H9 (cell line): ENCODE results near the gene GLYR1. TPM values are rescaled to one million over a fixed set of nuclear protein-coding genes. Genes with fewer than 3 reads are reported as not detected.

Experiments
- DNase-seq: peaks from one replicate; pipeline ENCODE4 v3.0.0-alpha.2; 2017
- H2AFZ ChIP-seq: one replicate; pipeline ENCODE4 v1.6.1; 2013; ENCODE audit warnings: mild to moderate bottlenecking, low read length, control low read depth, moderate library complexity
- H2AK5ac ChIP-seq: 2 replicates; pipeline ENCODE4 v1.6.1; 2013; ENCODE audit warnings: low read length, control low read depth, mixed read lengths; ENCODE audit not compliant: insufficient read length
- H2BK120ac ChIP-seq: one replicate; pipeline ENCODE4 v1.6.1; 2013; ENCODE audit warnings: low read depth, mild to moderate bottlenecking, low read length, control low read depth, inconsistent platforms; ENCODE audit not compliant: poor library complexity, severe bottlenecking
- H2BK12ac ChIP-seq: 2 replicates; pipeline ENCODE4 v1.6.1; 2013; ENCODE audit warnings: low read length, control low read depth, mixed read lengths, low read depth; ENCODE audit not compliant: insufficient read length
- H2BK15ac ChIP-seq: 2 replicates; pipeline ENCODE4 v1.6.1; 2013; ENCODE audit warnings: low read depth, low read length, control low read depth
- H2BK20ac ChIP-seq: one replicate; pipeline ENCODE4 v1.6.1; 2013; ENCODE audit warnings: low read depth, mild to moderate bottlenecking, low read length, control low read depth, inconsistent platforms; ENCODE audit not compliant: poor library complexity, severe bottlenecking
- H2BK5ac ChIP-seq: 2 replicates; pipeline ENCODE4 v1.6.1; 2013; ENCODE audit warnings: low read length, control low read depth, mixed read lengths; ENCODE audit not compliant: insufficient read length
- H3K14ac ChIP-seq: 2 replicates; pipeline ENCODE4 v1.6.1; 2013; ENCODE audit warnings: low read length, control low read depth; ENCODE audit not compliant: insufficient read depth
- H3K18ac ChIP-seq: 2 replicates; pipeline ENCODE4 v1.6.1; 2013; ENCODE audit warnings: low read depth, mild to moderate bottlenecking, mixed read lengths, low read length, control low read depth; ENCODE audit not compliant: insufficient read length
- H3K23ac ChIP-seq: 2 replicates; pipeline ENCODE4 v1.6.1; 2013; ENCODE audit warnings: low read length, control low read depth, mixed read lengths, low read depth; ENCODE audit not compliant: insufficient read length
- H3K23me2 ChIP-seq: 2 replicates; pipeline ENCODE4 v1.6.1; 2013; ENCODE audit warnings: low read depth, mild to moderate bottlenecking, mixed read lengths, low read length, control low read depth; ENCODE audit not compliant: insufficient read length, poor library complexity, severe bottlenecking
- H3K27ac ChIP-seq: 2 replicates; pipeline ENCODE4 v1.5.1; 2013; ENCODE audit warnings: low read length, control low read depth, mixed read lengths, low read depth; ENCODE audit not compliant: insufficient read length
- H3K27me3 ChIP-seq: 2 replicates; pipeline ENCODE4 v1.6.1; 2013; ENCODE audit warnings: low read length, control low read depth, inconsistent platforms; ENCODE audit not compliant: insufficient read depth
- H3K4ac ChIP-seq: 2 replicates; pipeline ENCODE4 v1.6.1; 2013; ENCODE audit warnings: low read depth, mild to moderate bottlenecking, control low read depth, inconsistent platforms, low read length, moderate library complexity
- H3K4me1 ChIP-seq: 2 replicates; pipeline ENCODE4 v1.6.1; 2013; ENCODE audit warnings: low read length, control low read depth, inconsistent platforms; ENCODE audit not compliant: insufficient read depth
- H3K4me2 ChIP-seq: 2 replicates; pipeline ENCODE4 v1.6.1; 2013; ENCODE audit warnings: low read length, control low read depth, mixed read lengths; ENCODE audit not compliant: insufficient read length, insufficient read depth
- H3K56ac ChIP-seq: 2 replicates; pipeline ENCODE4 v1.6.1; 2013; ENCODE audit warnings: low read depth, mild to moderate bottlenecking, mixed read lengths, low read length, control low read depth; ENCODE audit not compliant: insufficient read length
- H3K79me1 ChIP-seq: 2 replicates; pipeline ENCODE4 v1.6.1; 2013; ENCODE audit warnings: low read depth, mild to moderate bottlenecking, moderate library complexity, low read length, control low read depth, inconsistent platforms; ENCODE audit not compliant: insufficient read depth, poor library complexity, severe bottlenecking
- H3K79me2 ChIP-seq: 2 replicates; pipeline ENCODE4 v1.6.1; 2013; ENCODE audit warnings: low read length, control low read depth, inconsistent platforms; ENCODE audit not compliant: insufficient read depth
- H3K9ac ChIP-seq: 2 replicates; pipeline ENCODE4 v1.6.1; 2013; ENCODE audit warnings: low read length, control low read depth, mixed read lengths; ENCODE audit not compliant: insufficient read length; ENCODE audit errors: extremely low read depth
- H3K9me3 ChIP-seq: one replicate; pipeline ENCODE4 v1.6.1; 2013; ENCODE audit warnings: low read depth, low read length, inconsistent platforms; ENCODE audit not compliant: control insufficient read depth
- H3T11ph ChIP-seq: one replicate; pipeline ENCODE4 v1.6.1; 2013; ENCODE audit warnings: mild to moderate bottlenecking, low read length, control low read depth, inconsistent platforms
- H4K20me1 ChIP-seq: one replicate; pipeline ENCODE4 v1.6.1; 2013; ENCODE audit not compliant: control insufficient read depth, insufficient read length, insufficient read depth
- H4K5ac ChIP-seq: 2 replicates; pipeline ENCODE4 v1.6.1; 2013; ENCODE audit warnings: low read depth, mild to moderate bottlenecking, mixed read lengths, low read length, control low read depth; ENCODE audit not compliant: insufficient read length
- H4K8ac ChIP-seq: replicated peaks from 2 replicates; pipeline ENCODE4 v1.6.1; 2013; ENCODE audit warnings: low read length, control low read depth, mixed read lengths, low read depth; ENCODE audit not compliant: insufficient read length
- H4K91ac ChIP-seq: 2 replicates; pipeline ENCODE4 v1.6.1; 2013; ENCODE audit warnings: low read depth, mild to moderate bottlenecking, moderate library complexity, mixed read lengths, low read length, control low read depth; ENCODE audit not compliant: insufficient read length
- H3K27ac Mint-ChIP-seq, 3 experiments: 2 replicates in 2 of 3; 3 replicates in 1 of 3; pipeline ENCODE4 v1.8.0; 2020 to 2021; ENCODE audit warnings: mixed read lengths in 3 of 3, mild to moderate bottlenecking in 1 of 3, moderate library complexity in 1 of 3
- H3K27me3 Mint-ChIP-seq: 2 replicates; pipeline ENCODE4 v1.8.0; 2021; ENCODE audit warnings: low read depth, mild to moderate bottlenecking, moderate library complexity, mixed read lengths
- H3K36me3 Mint-ChIP-seq, 3 experiments: 2 replicates in 2 of 3; 3 replicates in 1 of 3; pipeline ENCODE4 v1.8.0; 2020 to 2021; ENCODE audit warnings: low read depth in 3 of 3, mixed read lengths in 3 of 3; ENCODE audit not compliant: insufficient read depth in 1 of 3
- H3K4me1 Mint-ChIP-seq, 2 experiments: 2 replicates each; pipeline ENCODE4 v1.8.0; 2020; ENCODE audit warnings: mixed read lengths in 2 of 2
- H3K4me3 Mint-ChIP-seq, 2 experiments: 2 replicates in 1 of 2; 3 replicates in 1 of 2; pipeline ENCODE4 v1.8.0; 2020 to 2021; ENCODE audit warnings: mild to moderate bottlenecking in 2 of 2, mixed read lengths in 2 of 2, moderate library complexity in 1 of 2
- H3K9me3 Mint-ChIP-seq, 2 experiments: 2 replicates in 1 of 2; 3 replicates in 1 of 2; pipeline ENCODE4 v1.8.0; 2020; ENCODE audit warnings: mild to moderate bottlenecking in 2 of 2, mixed read lengths in 2 of 2, moderate library complexity in 1 of 2
- CTCF ChIP-seq: fragments of 200-600 bp; sonication (generic); conservative IDR thresholded peaks from 3 replicates; pipeline ENCODE4 v1.8.0; 2021; ENCODE audit warnings: antibody characterized with exemption, mild to moderate bottlenecking
- WGBS: extraction: QIAGEN DNeasy Blood & Tissue Kit; methylation state at CpG from one replicate; pipeline ENCODE4 v1.1.7; 2013; ENCODE audit warnings: missing lambda C conversion rate, low lambda C conversion rate, mixed read lengths; ENCODE audit not compliant: insufficient read length; ENCODE audit errors: extremely low coverage; 5-methylcytosine and 5-hydroxymethylcytosine counted together
- total RNA-seq: library from RNA; stranded (reverse); gene quantifications from 2 replicates; pipeline ENCODE4 v1.2.1, GENCODE V29; 2021

The GLYR1 gene
- total RNA-seq, 1 experiment from 2014 or later, result 114 TPM

GRCh38 chr16:4877380-4877685 is 30.2 kb upstream of the GLYR1 start:
- no peak overlapping the region for H2AK5ac ChIP-seq
- Mint-ChIP-seq H3K4me1 (no peaks in the 10 kb centered on the region), H3K27ac (peak overlapping the region in 1 of 3 experiments; percentile 49; a peak in 1 of 7 replicates), H3K4me3 (no peak overlapping the region), H3K36me3 (peaks cover 41 to 95% (median 83%) of the 10 kb centered on the region in 3 experiments), H3K27me3 (no peaks in the 10 kb centered on the region), H3K9me3 (no peaks in the 10 kb centered on the region)
- no peak overlapping the region for H3K14ac ChIP-seq
- H3K9me3 ChIP-seq, result no peaks in the 10 kb centered on the region
- no peak overlapping the region for H2BK20ac ChIP-seq
- H4K91ac ChIP-seq, result no peak overlapping the region
- no peak overlapping the region for H2BK5ac ChIP-seq
- H3K4me2 ChIP-seq, result no peak overlapping the region
- H3K9ac ChIP-seq, result no peak overlapping the region
- DNase-seq, result no peak
- H3K79me1 ChIP-seq, result no peaks in the 10 kb centered on the region
- H3K23me2 ChIP-seq, result no peaks in the 10 kb centered on the region
- H2BK120ac ChIP-seq, result no peak overlapping the region
- no peaks in the 10 kb centered on the region for H3K4me1 ChIP-seq
- H2AFZ ChIP-seq, result no peak overlapping the region
- H2BK12ac ChIP-seq, result no peak overlapping the region
- H4K5ac ChIP-seq, result no peak overlapping the region
- no peak overlapping the region for H3K27ac ChIP-seq
- H4K20me1 ChIP-seq, result peaks cover 2% of the 10 kb centered on the region
- no peak overlapping the region for H3K4ac ChIP-seq
- H3T11ph ChIP-seq, result no peak overlapping the region
- no peak overlapping the region for H3K23ac ChIP-seq
- no peak overlapping the region for H3K56ac ChIP-seq
- H3K79me2 ChIP-seq, result no peaks in the 10 kb centered on the region
- no peak overlapping the region for H2BK15ac ChIP-seq
- no peak for TF ChIP-seq CTCF
- H3K18ac ChIP-seq, result no peak overlapping the region
- no peak overlapping the region for H4K8ac ChIP-seq
- WGBS, result no CpG with 5 or more reads among the region's 14 CpGs
- no peaks in the 10 kb centered on the region for H3K27me3 ChIP-seq
